Activated CD8-positive, alpha-beta memory T cell treated with anti-CD3 and anti-CD28 coated beads for 4 hours (primary cell): ENCODE measurements around the gene SNAP47.

Experiments
- DNase-seq, 2 donors: peaks; one replicate each; pipeline ENCODE4 v3.0.0-alpha.2; 2020; ENCODE audit warnings: low read depth in 2 of 2

SNAP47 gene

GRCh38 chr1:227768640-227769039 lies 33.4 kb downstream of the SNAP47 start:
- no peak for DNase-seq

- DNase-seq, result no peak
These were observed 34.1 kb downstream of the SNAP47 start for GRCh38 chr1:227769047-227769935.

GRCh38 chr1:227769936-227770494 lies 34.8 kb downstream of the SNAP47 start:
- no peak for DNase-seq

GRCh38 chr1:227770812-227771211 lies 35.6 kb downstream of the SNAP47 start:
- no peak for DNase-seq

GRCh38 chr1:227771326-227771725 lies 36.1 kb downstream of the SNAP47 start:
- no peak for DNase-seq

- DNase-seq, result no peak
These were observed 36.5 kb downstream of the SNAP47 start for GRCh38 chr1:227771771-227772170.

- DNase-seq, result no peak
These were observed 38.3 kb downstream of the SNAP47 start for GRCh38 chr1:227773558-227773957.

- DNase-seq, result no peak
These were observed 39.0 kb downstream of the SNAP47 start for GRCh38 chr1:227774051-227774731.

- DNase-seq, result no peak
These were observed 39.8 kb downstream of the SNAP47 start for GRCh38 chr1:227774821-227775661.

- DNase-seq, result no peak
These were observed 40.6 kb downstream of the SNAP47 start for GRCh38 chr1:227775841-227776240.

- no peak for DNase-seq
These were observed 41.1 kb downstream of the SNAP47 start for GRCh38 chr1:227776331-227776771.

- DNase-seq, result no peak
These were observed 41.9 kb downstream of the SNAP47 start for GRCh38 chr1:227777156-227777555.

GRCh38 chr1:227777646-227778045 lies 42.4 kb downstream of the SNAP47 start:
- no peak for DNase-seq

- DNase-seq, result no peak
These were observed 43.2 kb downstream of the SNAP47 start for GRCh38 chr1:227778401-227778947.

- DNase-seq, result no peak
These were observed 43.8 kb downstream of the SNAP47 start for GRCh38 chr1:227779021-227779441.

GRCh38 chr1:227779685-227780084 lies 44.5 kb downstream of the SNAP47 start:
- DNase-seq, result no peak

- DNase-seq, result no peak
These were observed 45.1 kb downstream of the SNAP47 start for GRCh38 chr1:227780101-227781044.

- DNase-seq, result no peak
These were observed 46.2 kb downstream of the SNAP47 start for GRCh38 chr1:227781314-227781930.

- DNase-seq, result no peak
These were observed 47.0 kb downstream of the SNAP47 start for GRCh38 chr1:227782226-227782625.
